ENCODE results near the gene RAB31. TPM values are rescaled to one million over a fixed set of nuclear protein-coding genes. Genes with fewer than 3 reads are reported as not detected.

Gene RAB31
- total and polyA plus RNA-seq, 2 of the 13 experiments (the other 11 are each of a cell fraction or from before 2014, with no cell fraction given): 1.1 to 1.7 TPM

- TF ChIP-seq, protein P1, sequence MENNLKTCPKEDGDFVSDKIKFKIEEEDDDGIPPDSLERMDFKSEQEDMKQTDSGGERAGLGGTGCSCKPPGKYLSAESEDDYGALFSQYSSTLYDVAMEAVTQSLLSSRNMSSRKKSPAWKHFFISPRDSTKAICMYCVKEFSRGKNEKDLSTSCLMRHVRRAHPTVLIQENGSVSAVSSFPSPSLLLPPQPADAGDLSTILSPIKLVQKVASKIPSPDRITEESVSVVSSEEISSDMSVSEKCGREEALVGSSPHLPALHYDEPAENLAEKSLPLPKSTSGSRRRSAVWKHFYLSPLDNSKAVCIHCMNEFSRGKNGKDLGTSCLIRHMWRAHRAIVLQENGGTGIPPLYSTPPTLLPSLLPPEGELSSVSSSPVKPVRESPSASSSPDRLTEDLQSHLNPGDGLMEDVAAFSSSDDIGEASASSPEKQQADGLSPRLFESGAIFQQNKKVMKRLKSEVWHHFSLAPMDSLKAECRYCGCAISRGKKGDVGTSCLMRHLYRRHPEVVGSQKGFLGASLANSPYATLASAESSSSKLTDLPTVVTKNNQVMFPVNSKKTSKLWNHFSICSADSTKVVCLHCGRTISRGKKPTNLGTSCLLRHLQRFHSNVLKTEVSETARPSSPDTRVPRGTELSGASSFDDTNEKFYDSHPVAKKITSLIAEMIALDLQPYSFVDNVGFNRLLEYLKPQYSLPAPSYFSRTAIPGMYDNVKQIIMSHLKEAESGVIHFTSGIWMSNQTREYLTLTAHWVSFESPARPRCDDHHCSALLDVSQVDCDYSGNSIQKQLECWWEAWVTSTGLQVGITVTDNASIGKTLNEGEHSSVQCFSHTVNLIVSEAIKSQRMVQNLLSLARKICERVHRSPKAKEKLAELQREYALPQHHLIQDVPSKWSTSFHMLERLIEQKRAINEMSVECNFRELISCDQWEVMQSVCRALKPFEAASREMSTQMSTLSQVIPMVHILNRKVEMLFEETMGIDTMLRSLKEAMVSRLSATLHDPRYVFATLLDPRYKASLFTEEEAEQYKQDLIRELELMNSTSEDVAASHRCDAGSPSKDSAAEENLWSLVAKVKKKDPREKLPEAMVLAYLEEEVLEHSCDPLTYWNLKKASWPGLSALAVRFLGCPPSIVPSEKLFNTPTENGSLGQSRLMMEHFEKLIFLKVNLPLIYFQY (CRISPR knock-in tag; IDR thresholded peaks at IDR 0.05; ENCODE audit: borderline replicate concordance): no peak
- TF ChIP-seq NR2F1 (CRISPR knock-in tag; IDR thresholded peaks at IDR 0.05) (peak; percentile 55 to 84; a peak in 3 of 4 replicates), NRL (CRISPR knock-in tag; IDR thresholded peaks at IDR 0.05; ENCODE audit: borderline replicate concordance) (no peak), PATZ1 (CRISPR knock-in tag; IDR thresholded peaks at IDR 0.05) (peak; percentile 60; the same call in 1 of the 2 replicates), MAF1 (CRISPR knock-in tag; IDR thresholded peaks at IDR 0.05; ENCODE audit: borderline replicate concordance) (no peak), ZNF430 (CRISPR knock-in tag; IDR thresholded peaks at IDR 0.05) (0 out of 2 replicates have a peak, but pooled peaks have one; percentile 39), ZNF367 (CRISPR knock-in tag; IDR thresholded peaks at IDR 0.05; ENCODE audit: borderline replicate concordance) (no peak), SUZ12 (IDR thresholded peaks at IDR 0.05; ENCODE audit: low read depth, low read length) (no peak), CENPT (CRISPR knock-in tag; IDR thresholded peaks at IDR 0.05; ENCODE audit: low read depth) (no peak), ARID5B (CRISPR knock-in tag; IDR thresholded peaks at IDR 0.05) (peak; percentile 97), ZNF713 (CRISPR knock-in tag; IDR thresholded peaks at IDR 0.05) (no peak), ZNF205 (CRISPR knock-in tag; IDR thresholded peaks at IDR 0.05) (peak; percentile 79; the same call in 1 of the 2 replicates)
- TF ChIP-seq, protein P2, sequence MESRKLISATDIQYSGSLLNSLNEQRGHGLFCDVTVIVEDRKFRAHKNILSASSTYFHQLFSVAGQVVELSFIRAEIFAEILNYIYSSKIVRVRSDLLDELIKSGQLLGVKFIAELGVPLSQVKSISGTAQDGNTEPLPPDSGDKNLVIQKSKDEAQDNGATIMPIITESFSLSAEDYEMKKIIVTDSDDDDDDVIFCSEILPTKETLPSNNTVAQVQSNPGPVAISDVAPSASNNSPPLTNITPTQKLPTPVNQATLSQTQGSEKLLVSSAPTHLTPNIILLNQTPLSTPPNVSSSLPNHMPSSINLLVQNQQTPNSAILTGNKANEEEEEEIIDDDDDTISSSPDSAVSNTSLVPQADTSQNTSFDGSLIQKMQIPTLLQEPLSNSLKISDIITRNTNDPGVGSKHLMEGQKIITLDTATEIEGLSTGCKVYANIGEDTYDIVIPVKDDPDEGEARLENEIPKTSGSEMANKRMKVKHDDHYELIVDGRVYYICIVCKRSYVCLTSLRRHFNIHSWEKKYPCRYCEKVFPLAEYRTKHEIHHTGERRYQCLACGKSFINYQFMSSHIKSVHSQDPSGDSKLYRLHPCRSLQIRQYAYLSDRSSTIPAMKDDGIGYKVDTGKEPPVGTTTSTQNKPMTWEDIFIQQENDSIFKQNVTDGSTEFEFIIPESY (CRISPR knock-in tag; IDR thresholded peaks at IDR 0.05): 0 out of 2 replicates have a peak, but pooled peaks have one; percentile 9
Measured at GRCh38 chr18:9808295-9809241, 100.5 kb downstream of the RAB31 start (continued).
